ENCODE results near the gene CD180. TPM values are rescaled to one million over a fixed set of nuclear protein-coding genes. Genes with fewer than 3 reads are reported as not detected.

The CD180 gene
- total RNA-seq, 2 donors from 2014 or later, result 0.08 to 0.80 TPM

- H3K4me1 Mint-ChIP-seq, result peaks cover 64% of the 10 kb centered on the region
- H3K4me3 Mint-ChIP-seq, result peak overlapping the region; percentile 70
- peak overlapping the region; percentile 84 for H3K27ac Mint-ChIP-seq
- peaks cover 8% of the 10 kb centered on the region for H3K9me3 Mint-ChIP-seq
- peaks cover 6% of the 10 kb centered on the region for H3K36me3 Mint-ChIP-seq (ENCODE audit: low read depth)
- no peaks in the 10 kb centered on the region for H3K27me3 Mint-ChIP-seq
- no peak for ATAC-seq (replicated peaks)
These were observed 7.1 kb upstream of the CD180 start for GRCh38 chr5:67203701-67204074.

- H3K4me1 Mint-ChIP-seq, result peaks cover 63% of the 10 kb centered on the region
- peaks cover 6% of the 10 kb centered on the region for H3K36me3 Mint-ChIP-seq (ENCODE audit: low read depth)
- ATAC-seq (replicated peaks), result no peak
- H3K27me3 Mint-ChIP-seq, result no peaks in the 10 kb centered on the region
- H3K27ac Mint-ChIP-seq, result no peak overlapping the region
- peaks cover 9% of the 10 kb centered on the region for H3K9me3 Mint-ChIP-seq
- peak overlapping the region; percentile 70 for H3K4me3 Mint-ChIP-seq
These were observed 6.2 kb upstream of the CD180 start for GRCh38 chr5:67202828-67203227.

GRCh38 chr5:67201897-67202549 lies 5.4 kb upstream of the CD180 start:
- peaks cover 4% of the 10 kb centered on the region for H3K36me3 Mint-ChIP-seq (ENCODE audit: low read depth)
- peak overlapping the region; percentile 33 for H3K27ac Mint-ChIP-seq
- peaks cover 60% of the 10 kb centered on the region for H3K4me1 Mint-ChIP-seq
- no peak for ATAC-seq (replicated peaks)
- peaks cover 9% of the 10 kb centered on the region for H3K9me3 Mint-ChIP-seq
- H3K4me3 Mint-ChIP-seq, result peak overlapping the region; percentile 70
- no peaks in the 10 kb centered on the region for H3K27me3 Mint-ChIP-seq

- ATAC-seq (replicated peaks), result no peak
- no peak overlapping the region for H3K4me3 Mint-ChIP-seq
- peaks cover 55% of the 10 kb centered on the region for H3K4me1 Mint-ChIP-seq
- no peak overlapping the region for H3K27ac Mint-ChIP-seq
- H3K36me3 Mint-ChIP-seq (ENCODE audit: low read depth), result no peaks in the 10 kb centered on the region
- H3K27me3 Mint-ChIP-seq, result no peaks in the 10 kb centered on the region
- peaks cover 9% of the 10 kb centered on the region for H3K9me3 Mint-ChIP-seq
These were observed 4.4 kb upstream of the CD180 start for GRCh38 chr5:67200809-67201562.

GRCh38 chr5:67199859-67200258 lies 3.3 kb upstream of the CD180 start:
- H3K9me3 Mint-ChIP-seq, result peaks cover 13% of the 10 kb centered on the region
- no peaks in the 10 kb centered on the region for H3K27me3 Mint-ChIP-seq
- peak overlapping the region; percentile 0 for H3K4me3 Mint-ChIP-seq
- H3K4me1 Mint-ChIP-seq, result peaks cover 51% of the 10 kb centered on the region
- no peaks in the 10 kb centered on the region for H3K36me3 Mint-ChIP-seq (ENCODE audit: low read depth)
- no peak overlapping the region for H3K27ac Mint-ChIP-seq
- ATAC-seq (replicated peaks), result no peak

- Mint-ChIP-seq H3K9me3 (peaks cover 13% of the 10 kb centered on the region), H3K27ac (peak overlapping the region; percentile 43), H3K36me3 (ENCODE audit: low read depth) (no peaks in the 10 kb centered on the region), H3K4me1 (peaks cover 41% of the 10 kb centered on the region), H3K4me3 (peak overlapping the region; percentile 0), H3K27me3 (no peaks in the 10 kb centered on the region)
- no peak for ATAC-seq (replicated peaks)
These were observed 2.3 kb upstream of the CD180 start for GRCh38 chr5:67198917-67199316.

GRCh38 chr5:67197536-67197935 lies 937 bp upstream of the CD180 start:
- Mint-ChIP-seq H3K36me3 (ENCODE audit: low read depth) (no peaks in the 10 kb centered on the region), H3K4me3 (peak overlapping the region; percentile 22), H3K27me3 (no peaks in the 10 kb centered on the region), H3K4me1 (peaks cover 34% of the 10 kb centered on the region), H3K9me3 (peaks cover 13% of the 10 kb centered on the region), H3K27ac (no peak overlapping the region)
- peak; percentile 96 for ATAC-seq (replicated peaks)

GRCh38 chr5:67195406-67196275 lies 958 bp downstream of the CD180 start:
- Mint-ChIP-seq H3K27me3 (no peaks in the 10 kb centered on the region), H3K4me1 (peaks cover 27% of the 10 kb centered on the region), H3K9me3 (peaks cover 9% of the 10 kb centered on the region), H3K27ac (peak overlapping the region; percentile 13), H3K36me3 (ENCODE audit: low read depth) (no peaks in the 10 kb centered on the region), H3K4me3 (no peak overlapping the region)
- ATAC-seq (replicated peaks), result no peak

GRCh38 chr5:67194166-67194565 lies 2.4 kb downstream of the CD180 start:
- ATAC-seq (replicated peaks), result no peak
- Mint-ChIP-seq H3K27me3 (no peaks in the 10 kb centered on the region), H3K9me3 (peaks cover 9% of the 10 kb centered on the region), H3K27ac (no peak overlapping the region), H3K4me1 (peaks cover 32% of the 10 kb centered on the region), H3K4me3 (no peak overlapping the region), H3K36me3 (ENCODE audit: low read depth) (no peaks in the 10 kb centered on the region)

GRCh38 chr5:67193439-67193807 lies 3.2 kb downstream of the CD180 start:
- H3K9me3 Mint-ChIP-seq, result peaks cover 4% of the 10 kb centered on the region

GRCh38 chr5:67192719-67193438 lies 3.7 kb downstream of the CD180 start:
- peaks cover 4% of the 10 kb centered on the region for H3K9me3 Mint-ChIP-seq
- no peak overlapping the region for H3K4me3 Mint-ChIP-seq
- H3K27ac Mint-ChIP-seq, result no peak overlapping the region
- no peaks in the 10 kb centered on the region for H3K27me3 Mint-ChIP-seq
- no peaks in the 10 kb centered on the region for H3K36me3 Mint-ChIP-seq (ENCODE audit: low read depth)
- H3K4me1 Mint-ChIP-seq, result peaks cover 39% of the 10 kb centered on the region
- ATAC-seq (replicated peaks), result no peak

More at GRCh38 chr5:67193439-67193807, 3.2 kb downstream of the CD180 start:
- H3K27me3 Mint-ChIP-seq, result no peaks in the 10 kb centered on the region
- H3K27ac Mint-ChIP-seq, result no peak overlapping the region
- no peak for ATAC-seq (replicated peaks)
- peaks cover 34% of the 10 kb centered on the region for H3K4me1 Mint-ChIP-seq
- H3K36me3 Mint-ChIP-seq (ENCODE audit: low read depth), result no peaks in the 10 kb centered on the region
- H3K4me3 Mint-ChIP-seq, result no peak overlapping the region

- no peak for ATAC-seq (replicated peaks)
- Mint-ChIP-seq H3K4me1 (peaks cover 48% of the 10 kb centered on the region), H3K9me3 (peaks cover 7% of the 10 kb centered on the region)
These were observed 5.7 kb downstream of the CD180 start for GRCh38 chr5:67190861-67191260.

GRCh38 chr5:67190410-67190809 lies 6.2 kb downstream of the CD180 start:
- H3K4me3 Mint-ChIP-seq, result no peak overlapping the region
- peaks cover 3% of the 10 kb centered on the region for H3K9me3 Mint-ChIP-seq
- H3K36me3 Mint-ChIP-seq (ENCODE audit: low read depth), result no peaks in the 10 kb centered on the region
- no peak for ATAC-seq (replicated peaks)
- no peaks in the 10 kb centered on the region for H3K27me3 Mint-ChIP-seq
- H3K4me1 Mint-ChIP-seq, result peaks cover 45% of the 10 kb centered on the region
- H3K27ac Mint-ChIP-seq, result no peak overlapping the region

More at GRCh38 chr5:67190861-67191260, 5.7 kb downstream of the CD180 start:
- Mint-ChIP-seq H3K27me3 (no peaks in the 10 kb centered on the region), H3K4me3 (no peak overlapping the region), H3K27ac (no peak overlapping the region), H3K36me3 (ENCODE audit: low read depth) (no peaks in the 10 kb centered on the region)

GRCh38 chr5:67189931-67190330 lies 6.7 kb downstream of the CD180 start:
- no peak for ATAC-seq (replicated peaks)
- Mint-ChIP-seq H3K27ac (no peak overlapping the region), H3K36me3 (ENCODE audit: low read depth) (no peaks in the 10 kb centered on the region), H3K9me3 (peaks cover 3% of the 10 kb centered on the region), H3K27me3 (no peaks in the 10 kb centered on the region), H3K4me3 (no peak overlapping the region), H3K4me1 (peaks cover 49% of the 10 kb centered on the region)
